T-helper 1 cell treated with Interleukin-12 subunit alpha and Interleukin-12 subunit beta and Interleukin-4 antibody, amounts not matched to agents 30 ng/mL and 1 ng/mL, for 36 hours (primary cell): ENCODE data around the gene SLC12A5. TPM values are rescaled to one million over a fixed set of nuclear protein-coding genes. Genes with fewer than 3 reads are reported as not detected.

ENCODE experiments used
- intact Hi-C: fragments of 100-400 bp; cut with micrococcal nuclease; formaldehyde crosslinking; loops from one replicate; pipeline ENCODE4 v1.15.1; 2024
- total RNA-seq: library from RNA; stranded (reverse); gene quantifications from 2 replicates; pipeline ENCODE4 v1.2.3, GENCODE V29; 2022

Gene SLC12A5
- total RNA-seq, 1 donor from 2014 or later, result 0.88 TPM

GRCh38 chr20:46006022-46006705, 22.9 kb upstream of the SLC12A5 start:
- intact Hi-C loops, result no loop called here

- intact Hi-C loops, result no loop called here
Observed at GRCh38 chr20:46006964-46007363, 22.1 kb upstream of the SLC12A5 start.

- intact Hi-C loops, result no loop called here
Observed at GRCh38 chr20:46007671-46008070, 21.3 kb upstream of the SLC12A5 start.

- intact Hi-C loops, result loop anchor here (5.0 kb wide), 1 partner anchor 982 kb away; no protein-coding TSS in a partner anchor
Observed at GRCh38 chr20:46009816-46010215, 19.2 kb upstream of the SLC12A5 start.

GRCh38 chr20:46010491-46011391, 18.3 kb upstream of the SLC12A5 start:
- intact Hi-C loops, result loop anchor here (5.0 kb wide), 1 partner anchor 982 kb away; no protein-coding TSS in a partner anchor

GRCh38 chr20:46011631-46012482, 17.2 kb upstream of the SLC12A5 start:
- intact Hi-C loops, result loop anchor here (2.0 to 5.0 kb wide), 6 partner anchors 13 to 980 kb away; partner anchors contain the start of genes DNTTIP1, UBE2C and WFDC3

- intact Hi-C loops, result loop anchor here (1.0 to 5.0 kb wide), 7 partner anchors 14 to 979 kb away; partner anchors contain the start of genes DNTTIP1, UBE2C and WFDC3
Observed at GRCh38 chr20:46012921-46013320, 16.1 kb upstream of the SLC12A5 start.

GRCh38 chr20:46013322-46013828, 15.6 kb upstream of the SLC12A5 start:
- intact Hi-C loops, result loop anchor here (1.0 to 5.0 kb wide), 7 partner anchors 15 to 979 kb away; partner anchors contain the start of genes DNTTIP1, UBE2C and WFDC3

- intact Hi-C loops, result loop anchor here (1.0 to 5.0 kb wide), 10 partner anchors 15 to 978 kb away; partner anchors contain the start of genes DNTTIP1, UBE2C and WFDC3
Observed at GRCh38 chr20:46013829-46014516, 15.0 kb upstream of the SLC12A5 start.

- intact Hi-C loops, result loop anchor here (1.0 to 5.0 kb wide), 4 partner anchors 72 to 978 kb away; no protein-coding TSS in a partner anchor
Observed at GRCh38 chr20:46014517-46015396, 14.3 kb upstream of the SLC12A5 start.

GRCh38 chr20:46017272-46017671, 11.7 kb upstream of the SLC12A5 start:
- intact Hi-C loops, result no loop called here

GRCh38 chr20:46018112-46018511, 10.9 kb upstream of the SLC12A5 start:
- intact Hi-C loops, result no loop called here

GRCh38 chr20:46018611-46019010, 10.4 kb upstream of the SLC12A5 start:
- intact Hi-C loops, result no loop called here

- intact Hi-C loops, result loop anchor here (5.0 kb wide), 2 partner anchors 83 to 342 kb away; no protein-coding TSS in a partner anchor
Observed at GRCh38 chr20:46020555-46020954, 8.5 kb upstream of the SLC12A5 start.

GRCh38 chr20:46021361-46022359, 7.4 kb upstream of the SLC12A5 start:
- intact Hi-C loops, result loop anchor here (1.0 to 5.0 kb wide), 7 partner anchors 49 to 385 kb away; partner anchors contain the start of genes CD40, ELMO2 and ZNF335

- intact Hi-C loops, result loop anchor here (1.0 to 5.0 kb wide), 8 partner anchors 67 to 384 kb away; partner anchors contain the start of genes CD40, ELMO2 and NCOA5
Observed at GRCh38 chr20:46022411-46023147, 6.4 kb upstream of the SLC12A5 start.

- intact Hi-C loops, result loop anchor here (1.0 to 5.0 kb wide), 7 partner anchors 66 to 384 kb away; partner anchors contain the start of genes ELMO2 and NCOA5
Observed at GRCh38 chr20:46023148-46023484, 5.9 kb upstream of the SLC12A5 start.
